GM23248 (cell line): ENCODE results near the gene CACNA1C. TPM values are rescaled to one million over a fixed set of nuclear protein-coding genes. Genes with fewer than 3 reads are reported as not detected.

Experiments used
- DNase-seq: peaks from one replicate; pipeline ENCODE4 v3.0.0-alpha.2; 2015
- H2AFZ ChIP-seq: fragments of 200-600 bp; sonication (generic); 2 replicates; pipeline ENCODE4 v1.6.1; 2016; ENCODE audit warnings: antibody characterized with exemption
- H3F3A ChIP-seq: fragments of 200-600 bp; sonication (generic); 2 replicates; pipeline ENCODE4 v1.6.1; 2016; ENCODE audit warnings: mild to moderate bottlenecking, antibody characterized with exemption, mixed run types; ENCODE audit not compliant: insufficient read depth
- H3K27ac ChIP-seq: fragments of 200-600 bp; sonication (generic); 2 replicates; pipeline ENCODE4 v1.5.1; 2016; ENCODE audit warnings: mild to moderate bottlenecking
- H3K27me3 ChIP-seq: fragments of 200-600 bp; sonication (generic); replicated peaks from 2 replicates; pipeline ENCODE4 v1.6.1; 2016; ENCODE audit warnings: mild to moderate bottlenecking; ENCODE audit not compliant: insufficient read depth
- H3K36me3 ChIP-seq: fragments of 200-600 bp; sonication (generic); 2 replicates; pipeline ENCODE4 v1.6.1; 2016; ENCODE audit warnings: low read depth, mild to moderate bottlenecking
- H3K4me1 ChIP-seq: fragments of 200-600 bp; sonication (generic); 2 replicates; pipeline ENCODE4 v1.6.1; 2016; ENCODE audit warnings: mild to moderate bottlenecking; ENCODE audit not compliant: insufficient read depth
- H3K4me2 ChIP-seq: fragments of 200-600 bp; sonication (generic); one replicate; pipeline ENCODE4 v1.6.1; 2016; ENCODE audit warnings: mild to moderate bottlenecking; ENCODE audit not compliant: unreplicated experiment
- H3K4me3 ChIP-seq: fragments of 200-600 bp; sonication (generic); 2 replicates; pipeline ENCODE4 v1.5.1; 2016; ENCODE audit warnings: mild to moderate bottlenecking
- H3K79me2 ChIP-seq: fragments of 200-600 bp; sonication (generic); 2 replicates; pipeline ENCODE4 v1.6.1; 2016; ENCODE audit warnings: mild to moderate bottlenecking; ENCODE audit not compliant: insufficient read depth
- H3K9ac ChIP-seq: fragments of 200-600 bp; sonication (generic); 2 replicates; pipeline ENCODE4 v1.6.1; 2016; ENCODE audit warnings: mild to moderate bottlenecking
- H3K9me2 ChIP-seq: fragments of 200-600 bp; sonication (generic); 2 replicates; pipeline ENCODE4 v1.6.1; 2016; ENCODE audit warnings: mixed run types, mild to moderate bottlenecking, moderate library complexity; ENCODE audit not compliant: insufficient read depth
- H3K9me3 ChIP-seq: fragments of 200-600 bp; sonication (generic); one replicate; pipeline ENCODE4 v1.6.1; 2017; ENCODE audit warnings: low read depth
- H4K20me1 ChIP-seq: fragments of 200-600 bp; sonication (generic); 2 replicates; pipeline ENCODE4 v1.6.0; 2016; ENCODE audit not compliant: insufficient read depth
- EZH2 ChIP-seq: fragments of 200-600 bp; sonication (generic); IDR thresholded peaks from 2 replicates; pipeline ENCODE4 v1.6.1; 2018; ENCODE audit warnings: antibody characterized with exemption, mild to moderate bottlenecking; ENCODE audit not compliant: insufficient read depth, poor library complexity, severe bottlenecking
- EZH2phosphoT487 ChIP-seq: fragments of 200-600 bp; sonication (generic); IDR thresholded peaks from 2 replicates; pipeline ENCODE4 v1.6.1; 2018; ENCODE audit warnings: antibody characterized with exemption, moderate library complexity, mild to moderate bottlenecking, low read depth; ENCODE audit not compliant: insufficient read depth
- WGBS, 2 experiments: methylation state at CpG; one replicate each; pipeline ENCODE4 v1.1.6; 2015 to 2017; ENCODE audit warnings: low lambda C conversion rate in 2 of 2, low coverage in 1 of 2; ENCODE audit errors: missing lambda C conversion rate in 2 of 2; 5-methylcytosine and 5-hydroxymethylcytosine counted together
- in situ Hi-C: fragments of 300-500 bp; cut with MboI; formaldehyde crosslinking; loops from 2 replicates; pipeline ENCODE4 v1.15.0; 2020
- polyA plus RNA-seq: library from polyadenylated mRNA; unstranded; fragments of >200 nt; fragmentation: Nextera tagmentation; extraction: Ambion mirVana; gene quantifications from 2 replicates; pipeline ENCODE4 v1.2.1, GENCODE V29; 2016
- total RNA-seq: library from RNA; depleted of rRNA; stranded (reverse); fragments of >200 nt; shearing (Covaris generic); gene quantifications from 2 replicates; pipeline ENCODE4 v1.2.3, GENCODE V29; 2014

Gene CACNA1C
- total and polyA plus RNA-seq, 2 experiments from 2014 or later, result 4.9 to 11.5 TPM

DNA sequence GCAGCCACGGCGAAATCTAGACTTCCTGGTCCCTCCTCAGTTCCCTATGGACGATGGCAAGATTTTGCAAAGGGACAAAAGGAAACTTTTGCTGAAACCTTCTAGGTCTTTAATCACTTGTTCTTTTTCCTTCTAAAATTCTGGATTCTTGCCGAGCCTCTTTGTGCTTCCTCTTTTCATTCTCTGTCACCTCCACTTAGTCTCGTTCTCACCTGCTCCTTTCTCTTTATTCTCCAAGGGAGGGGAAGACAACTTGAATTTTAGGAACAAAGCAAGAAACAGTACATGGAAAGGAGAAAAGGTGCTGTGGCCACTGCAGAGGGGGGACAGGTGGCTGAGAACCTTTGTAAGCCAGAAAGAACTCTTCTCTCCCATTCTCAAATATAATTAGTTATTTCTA lies 194.8 kb downstream of the CACNA1C start:
- Histone ChIP-seq H3K4me3 (no peak overlapping the region), H4K20me1 (no peaks in the 10 kb centered on the region), H3F3A (peaks cover 54% of the 10 kb centered on the region), H3K36me3 (no peaks in the 10 kb centered on the region), H3K27ac (peak overlapping the region; percentile 13), H3K79me2 (peaks cover 61% of the 10 kb centered on the region), H3K4me2 (no peak overlapping the region), H3K4me1 (peaks cover 65% of the 10 kb centered on the region), H3K9ac (no peak overlapping the region; the same call in 1 of the 2 replicates), H3K27me3 (no peaks in the 10 kb centered on the region), H3K9me2 (no peaks in the 10 kb centered on the region), H2AFZ (no peak overlapping the region), H3K9me3 (no peaks in the 10 kb centered on the region)
- in situ Hi-C loops, result no loop called here
- DNase-seq, result no peak
- TF ChIP-seq EZH2 (no peak), EZH2phosphoT487 (no peak)
- WGBS, 2 experiments, result 90 to 95% methylated on average over 5 of the region's 5 CpGs

DNA sequence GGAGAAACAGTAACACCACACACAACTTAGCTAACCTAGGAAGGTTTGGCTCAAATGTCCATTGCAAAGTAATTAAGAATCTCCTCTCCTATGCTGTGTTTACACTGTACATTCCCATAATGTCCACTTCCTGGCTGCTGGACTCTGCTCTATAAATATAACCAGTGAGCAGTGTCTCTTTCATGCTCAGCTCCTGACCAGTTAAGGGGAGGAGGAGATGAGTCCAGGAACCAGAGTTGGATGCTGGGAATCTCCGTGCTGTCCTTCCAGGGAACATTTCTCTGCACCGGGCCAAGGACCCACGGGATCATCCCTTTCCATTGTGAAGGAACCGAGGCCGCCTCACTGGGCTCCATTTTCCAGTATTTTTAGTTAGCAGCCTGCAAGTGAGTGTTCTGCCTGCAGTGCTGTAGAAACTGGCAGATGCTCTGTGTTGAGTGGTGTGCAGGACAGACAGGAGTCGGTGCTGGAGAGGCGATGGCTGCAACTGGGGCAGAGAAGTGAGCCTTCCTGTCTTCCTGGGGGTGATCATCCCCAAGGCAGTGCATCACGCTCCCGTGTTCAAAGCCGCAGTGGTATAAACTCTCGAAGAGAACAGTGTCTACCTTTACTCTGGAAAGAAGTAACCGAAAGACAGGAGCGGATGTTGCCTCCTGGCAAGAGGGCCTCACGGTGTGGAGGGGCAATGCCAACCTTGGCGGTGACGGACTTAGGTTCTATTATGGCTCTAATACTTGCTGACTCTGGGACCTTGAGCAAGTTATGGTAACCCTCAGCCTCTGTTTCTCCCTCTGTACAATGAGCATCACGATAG lies 195.5 kb downstream of the CACNA1C start:
- peak overlapping the region; percentile 13 for H3K27ac ChIP-seq
- H3K27me3 ChIP-seq, result no peaks in the 10 kb centered on the region
- H3K9me2 ChIP-seq, result no peaks in the 10 kb centered on the region
- in situ Hi-C loops, result no loop called here
- H3K4me3 ChIP-seq, result no peak overlapping the region
- TF ChIP-seq EZH2 (no peak), EZH2phosphoT487 (no peak)
- peaks cover 47% of the 10 kb centered on the region for H3F3A ChIP-seq
- H4K20me1 ChIP-seq, result no peaks in the 10 kb centered on the region
- no peaks in the 10 kb centered on the region for H3K36me3 ChIP-seq
- H3K4me1 ChIP-seq, result peaks cover 58% of the 10 kb centered on the region
- H3K79me2 ChIP-seq, result peaks cover 61% of the 10 kb centered on the region
- H3K4me2 ChIP-seq, result no peak overlapping the region
- no peaks in the 10 kb centered on the region for H3K9me3 ChIP-seq
- DNase-seq, result peak; percentile 52
- no peak overlapping the region; the same call in 1 of the 2 replicates for H3K9ac ChIP-seq
- WGBS, 2 experiments, result 77% methylated on average over 17 of the region's 17 CpGs
- no peak overlapping the region for H2AFZ ChIP-seq

DNA sequence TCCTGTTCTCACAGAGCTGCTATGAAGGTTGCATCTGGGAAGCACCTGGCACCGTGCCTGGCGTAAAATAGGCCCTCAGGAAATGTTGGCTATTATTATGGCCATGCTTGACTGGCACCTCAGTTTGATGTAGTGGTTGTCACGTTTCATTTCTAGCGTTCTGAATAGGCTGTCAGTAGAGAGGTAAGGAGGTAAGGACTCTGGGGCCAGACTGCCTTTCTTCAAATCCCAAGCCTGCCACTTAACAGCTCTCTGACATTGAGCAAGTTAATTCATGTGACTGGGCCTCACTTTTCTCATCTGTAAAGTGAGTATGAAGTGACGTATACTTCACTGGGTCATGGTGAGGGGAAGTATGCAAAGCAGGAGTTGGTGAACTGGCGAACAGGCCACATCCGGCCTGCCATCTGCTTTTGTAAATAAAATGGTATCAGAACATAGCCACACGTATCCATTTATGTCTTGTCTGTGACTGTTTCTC lies 196.2 kb downstream of the CACNA1C start:
- Histone ChIP-seq H3K79me2 (peaks cover 66% of the 10 kb centered on the region), H3K9me2 (no peaks in the 10 kb centered on the region), H3K27ac (peak overlapping the region; percentile 11; the same call in 1 of the 2 replicates), H3K27me3 (no peaks in the 10 kb centered on the region), H2AFZ (no peak overlapping the region), H4K20me1 (no peaks in the 10 kb centered on the region), H3K4me2 (no peak overlapping the region), H3K4me1 (peaks cover 52% of the 10 kb centered on the region), H3K9ac (no peak overlapping the region), H3F3A (peaks cover 41% of the 10 kb centered on the region), H3K9me3 (no peaks in the 10 kb centered on the region), H3K4me3 (no peak overlapping the region), H3K36me3 (no peaks in the 10 kb centered on the region)
- DNase-seq, result peak; percentile 52
- TF ChIP-seq EZH2, result no peak
- no peak for TF ChIP-seq EZH2phosphoT487
- in situ Hi-C loops, result no loop called here
- WGBS, 2 experiments, result 66 to 67% methylated on average over 8 of the region's 8 CpGs

DNA sequence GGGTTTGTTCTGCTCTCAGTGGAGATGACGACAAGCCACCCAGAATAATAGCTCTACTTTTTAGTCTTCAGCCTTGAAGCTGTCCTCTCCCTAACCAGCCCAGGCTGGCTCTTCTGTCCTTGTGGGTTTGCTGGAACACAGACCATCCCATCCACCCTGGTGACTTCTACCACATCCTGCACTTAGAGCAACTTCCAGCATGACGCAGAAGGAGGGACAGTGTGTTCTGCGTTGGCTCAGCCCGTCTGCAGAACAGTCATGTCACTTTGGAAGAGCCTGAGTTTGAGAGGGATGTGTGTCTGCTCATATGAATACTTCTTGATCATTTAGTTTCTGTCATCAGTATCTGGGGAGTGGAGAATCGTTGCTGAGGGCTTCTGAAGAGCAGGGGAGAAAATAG lies 198.0 kb downstream of the CACNA1C start:
- TF ChIP-seq EZH2phosphoT487 (no peak), EZH2 (no peak)

More for the DNA sequence above, 198.0 kb downstream of the CACNA1C start:
- peak overlapping the region; percentile 63 for H3K27ac ChIP-seq
- H3K27me3 ChIP-seq, result no peaks in the 10 kb centered on the region
- no peaks in the 10 kb centered on the region for H4K20me1 ChIP-seq
- H3K4me1 ChIP-seq, result peaks cover 38% of the 10 kb centered on the region
- H3K4me2 ChIP-seq, result peak overlapping the region; percentile 58
- WGBS, 2 experiments, result 9 to 17% methylated on average over 5 of the region's 5 CpGs
- no peaks in the 10 kb centered on the region for H3K9me2 ChIP-seq
- H3K36me3 ChIP-seq, result no peaks in the 10 kb centered on the region
- H3K79me2 ChIP-seq, result peaks cover 61% of the 10 kb centered on the region
- DNase-seq, result peak; percentile 86
- no peak overlapping the region for H3K4me3 ChIP-seq
- H2AFZ ChIP-seq, result no peak overlapping the region
- no peaks in the 10 kb centered on the region for H3K9me3 ChIP-seq
- peak overlapping the region; percentile 39 for H3K9ac ChIP-seq
- in situ Hi-C loops, result no loop called here
- H3F3A ChIP-seq, result peaks cover 27% of the 10 kb centered on the region
